ENCODE data around the gene DUSP23.

GRCh38 chr1:159827102-159827490 lies 46.3 kb downstream of the DUSP23 start:
- TF ChIP-seq CTCF (IDR thresholded peaks at IDR 0.05; ENCODE audit: extremely low read depth in 1 of 2, insufficient read depth in 1 of 2, low read depth in 1 of 2, low read length in 2 of 2), result no peak
- no peak for TF ChIP-seq EZH2 (IDR thresholded peaks at IDR 0.05; ENCODE audit: borderline replicate concordance, low read depth, low read length, severe bottlenecking)
- TF ChIP-seq POLR2AphosphoS5 (IDR thresholded peaks at IDR 0.05; ENCODE audit: insufficient read depth, low read depth, low read length), result no peak
- no peak for TF ChIP-seq JUN (IDR thresholded peaks at IDR 0.05; ENCODE audit: borderline replicate concordance, insufficient read depth, insufficient read length, low read depth)
- no peak for TF ChIP-seq POLR2A (IDR thresholded peaks at IDR 0.05; ENCODE audit: low read depth, low read length)
- no peak for TF ChIP-seq FOS (IDR thresholded peaks at IDR 0.05; ENCODE audit: borderline replicate concordance, insufficient read depth, low read length)
